Cortex of kidney (tissue), 1 donor: ENCODE measurements around the gene CCR9.
"Not testable (repeated sequence)": the region's sequence is repeated elsewhere in the genome, so short reads cannot be mapped to it uniquely, and the experiment has no call there.

Experiments
- DNase-seq: peaks from one replicate; lab custom pipeline; 2025; lab: John Stamatoyannopoulos, UW

The CCR9 gene

GRCh38 chr3:45885979-45886705 is at the start of gene CCR9:
CCR9 (plus strand) TSS chr3:45886543; CDS start chr3:45894934, 8,391 bp downstream.
- no peak for DNase-seq

- no peak for DNase-seq
These were observed 47.9 kb upstream of the CCR9 start for GRCh38 chr3:45838466-45838865.

- no peak for DNase-seq
These were observed 45.0 kb upstream of the CCR9 start for GRCh38 chr3:45841420-45841756.

GRCh38 chr3:45841757-45842491 is 44.4 kb upstream of the CCR9 start, which contains the start of gene LZTFL1:
LZTFL1 (minus strand) TSS chr3:45842119; CDS start chr3:45841991, 128 bp downstream.
- DNase-seq: no peak

- no peak for DNase-seq
These were observed 43.3 kb upstream of the CCR9 start for GRCh38 chr3:45842851-45843625.

- DNase-seq: no peak
These were observed 41.7 kb upstream of the CCR9 start for GRCh38 chr3:45844616-45845015.

- no peak for DNase-seq
These were observed 38.0 kb upstream of the CCR9 start for GRCh38 chr3:45848392-45848791.

GRCh38 chr3:45852828-45853227 is 33.5 kb upstream of the CCR9 start:
- DNase-seq: no peak

- DNase-seq: not testable (repeated sequence)
These were observed 30.0 kb upstream of the CCR9 start for GRCh38 chr3:45856323-45856722.

GRCh38 chr3:45857024-45857423 is 29.3 kb upstream of the CCR9 start:
- not testable (repeated sequence) for DNase-seq

GRCh38 chr3:45858809-45859543 is 27.4 kb upstream of the CCR9 start:
- DNase-seq: no peak

GRCh38 chr3:45860481-45860880 is 25.9 kb upstream of the CCR9 start:
- no peak for DNase-seq

GRCh38 chr3:45861043-45861719 is 25.2 kb upstream of the CCR9 start:
- no peak for DNase-seq

GRCh38 chr3:45864760-45865519 is 21.4 kb upstream of the CCR9 start:
- no peak for DNase-seq

GRCh38 chr3:45865563-45865962 is 20.8 kb upstream of the CCR9 start:
- no peak for DNase-seq

- no peak for DNase-seq
These were observed 18.1 kb upstream of the CCR9 start for GRCh38 chr3:45868213-45868612.

GRCh38 chr3:45868650-45869049 is 17.7 kb upstream of the CCR9 start:
- no peak for DNase-seq

- DNase-seq: no peak
These were observed 16.7 kb upstream of the CCR9 start for GRCh38 chr3:45869638-45870037.

GRCh38 chr3:45870099-45870498 is 16.2 kb upstream of the CCR9 start:
- DNase-seq: no peak

- DNase-seq: no peak
These were observed 14.6 kb upstream of the CCR9 start for GRCh38 chr3:45871780-45872179.

- no peak for DNase-seq
These were observed 13.8 kb upstream of the CCR9 start for GRCh38 chr3:45872569-45872968.
